Transverse colon (tissue), 4 donors: ENCODE results near the gene MYO15B. TPM values are rescaled to one million over a fixed set of nuclear protein-coding genes. Genes with fewer than 3 reads are reported as not detected.

Experiments
- DNase-seq: peaks from one replicate; pipeline ENCODE4 v3.0.0-alpha.2; 2019
- H3K27ac ChIP-seq, 4 donors: fragments of 200-600 bp; sonication (generic); 2 replicates each; pipeline ENCODE4 v1.5.1; 2016 to 2018; ENCODE audit warnings: inconsistent platforms in 4 of 4
- H3K27me3 ChIP-seq: fragments of 200-600 bp; sonication (generic); 2 replicates; pipeline ENCODE4 v1.5.1; 2017; ENCODE audit warnings: inconsistent platforms
- H3K36me3 ChIP-seq, 4 donors: fragments of 200-600 bp; sonication (generic); 2 replicates each; pipeline ENCODE4 v1.5.1; 2017 to 2019; ENCODE audit warnings: inconsistent platforms in 4 of 4
- H3K4me1 ChIP-seq, 4 donors: fragments of 200-600 bp; sonication (generic); 2 replicates each; pipeline ENCODE4 v1.5.1; 2017 to 2020; ENCODE audit warnings: inconsistent platforms in 4 of 4
- H3K4me3 ChIP-seq, 4 donors: fragments of 200-600 bp; sonication (generic); 1 replicate in 1 of 4; 2 replicates in 3 of 4; pipeline versions ENCODE4 v1.5.1 to v1.6.1; 2017 to 2019; ENCODE audit warnings: inconsistent platforms in 4 of 4
- H3K9me3 ChIP-seq, 2 donors: fragments of 200-600 bp; sonication (generic); 2 replicates each; pipeline ENCODE4 v1.5.1; 2017 to 2019; ENCODE audit warnings: inconsistent platforms in 2 of 2
- CTCF ChIP-seq, 5 experiments: fragments of 200-600 bp in 3 of 5; fragments of 450-650 bp in 2 of 5; sonication (generic) in 3 of 5; IDR thresholded peaks; 1 replicate in 2 of 5; 2 replicates in 3 of 5; pipeline ENCODE4 v1.5.1; 2016 to 2017; ENCODE audit warnings: antibody characterized with exemption in 5 of 5, inconsistent platforms in 3 of 5, mild to moderate bottlenecking in 2 of 5, moderate library complexity in 1 of 5
- EP300 ChIP-seq: sonication (generic); formaldehyde crosslinking; IDR thresholded peaks from one replicate; pipeline ENCODE4 v1.6.1; 2017; ENCODE audit warnings: antibody characterized with exemption, low read depth
- POLR2A ChIP-seq: fragments of 450-650 bp; IDR thresholded peaks from one replicate; pipeline ENCODE4 v1.6.1; 2016; ENCODE audit warnings: antibody characterized with exemption, mild to moderate bottlenecking, moderate library complexity
- POLR2AphosphoS5 ChIP-seq, 3 donors: sonication (generic); formaldehyde crosslinking; IDR thresholded peaks; one replicate each; pipeline ENCODE4 v1.6.1; 2016; ENCODE audit warnings: antibody characterized with exemption in 3 of 3
- WGBS, 2 donors: methylation state at CpG; one replicate each; pipeline ENCODE4 v1.1.5; 2018; ENCODE audit warnings: low coverage in 1 of 2; 5-methylcytosine and 5-hydroxymethylcytosine counted together
- in situ Hi-C, 4 donors: fragments of 200-750 bp; cut with MboI; loops; one replicate each; pipeline versions ENCODE4 v1.15.0 to v1.15.1; 2017; ENCODE audit warnings: low sequenced_read_pairs in 3 of 4, low pct_ligation_motif_present in 1 of 4, low pct_unique_long_range_greater_than_20kb in 1 of 4
- intact Hi-C: fragments of 100-400 bp; cut with DNase I; formaldehyde crosslinking; loops from one replicate; pipeline ENCODE4 v1.15.1; 2023; ENCODE audit warnings: low total_unique reads
- total RNA-seq, 4 donors: library from RNA; depleted of rRNA; stranded (reverse); fragments of >200 nt; gene quantifications; one replicate each; pipeline ENCODE4 v1.1.0, GENCODE V29; 2016

MYO15B gene
- total RNA-seq, 4 donors from 2014 or later: 59.3 to 1,778 (median 829) TPM

- H3K27ac ChIP-seq: peak overlapping the region in 1 of 4 donors; percentile 93
- no peak overlapping the region for H3K4me3 ChIP-seq
- in situ Hi-C loops: loop anchor here in 1 of 4 donors (10.0 kb wide), 1 partner anchor 166 kb away; no protein-coding TSS in a partner anchor
- H3K36me3 ChIP-seq: no peaks in the 10 kb centered on the region
- WGBS, 2 donors: 85% methylated on average over 8 of the region's 8 CpGs; no CpG with 5 or more reads in 1 of the 2 donors
- intact Hi-C loops: loop anchor here (5.0 kb wide), 1 partner anchor 168 kb away; no protein-coding TSS in a partner anchor
- peaks cover 9 to 28% (median 22%) of the 10 kb centered on the region in 4 donors for H3K4me1 ChIP-seq
- no peaks in the 10 kb centered on the region for H3K27me3 ChIP-seq
- TF ChIP-seq EP300 (no peak), POLR2AphosphoS5 (IDR thresholded peaks at IDR 0.05) (no peak), POLR2A (no peak), CTCF (IDR thresholded peaks at IDR 0.05) (no peak)
- no peaks in the 10 kb centered on the region for H3K9me3 ChIP-seq
- no peak for DNase-seq
Observed at GRCh38 chr17:75590314-75590761, 2.7 kb downstream of the MYO15B start.

- Histone ChIP-seq H3K27me3 (no peaks in the 10 kb centered on the region), H3K4me3 (no peak overlapping the region), H3K27ac (no peak overlapping the region), H3K4me1 (peaks cover 9 to 28% (median 22%) of the 10 kb centered on the region in 4 donors), H3K9me3 (no peaks in the 10 kb centered on the region), H3K36me3 (no peaks in the 10 kb centered on the region)
- in situ Hi-C loops (loop anchor here in 1 of 4 donors (10.0 kb wide), 1 partner anchor 166 kb away; no protein-coding TSS in a partner anchor), intact Hi-C loops (loop anchor here (5.0 kb wide), 1 partner anchor 169 kb away; no protein-coding TSS in a partner anchor)
- 88 to 96% methylated on average over 5 to 12 of the region's 12 CpGs for WGBS, 2 donors
- TF ChIP-seq CTCF (IDR thresholded peaks at IDR 0.05) (no peak), EP300 (no peak), POLR2AphosphoS5 (IDR thresholded peaks at IDR 0.05) (no peak), POLR2A (no peak)
- DNase-seq: no peak
Observed at GRCh38 chr17:75590849-75591721, 3.5 kb downstream of the MYO15B start.

GRCh38 chr17:75591722-75592302 is 4.2 kb downstream of the MYO15B start:
- no peaks in the 10 kb centered on the region for H3K9me3 ChIP-seq
- no peak for DNase-seq
- H3K4me3 ChIP-seq: no peak overlapping the region
- intact Hi-C loops: loop anchor here (5.0 kb wide), 1 partner anchor 170 kb away; no protein-coding TSS in a partner anchor
- 93% methylated on average over 7 of the region's 7 CpGs; no CpG with 5 or more reads in 1 of the 2 donors for WGBS, 2 donors
- H3K27ac ChIP-seq: no peak overlapping the region
- H3K36me3 ChIP-seq: no peaks in the 10 kb centered on the region
- H3K4me1 ChIP-seq: peaks cover 9 to 28% (median 22%) of the 10 kb centered on the region in 4 donors
- no peak for TF ChIP-seq POLR2AphosphoS5 (IDR thresholded peaks at IDR 0.05)
- no peak for TF ChIP-seq EP300
- TF ChIP-seq POLR2A: no peak
- no peak for TF ChIP-seq CTCF (IDR thresholded peaks at IDR 0.05)
- in situ Hi-C loops: loop anchor here in 1 of 4 donors (10.0 kb wide), 1 partner anchor 167 kb away; no protein-coding TSS in a partner anchor
- no peaks in the 10 kb centered on the region for H3K27me3 ChIP-seq
